ENCODE data around the gene PHAF1.

Gene PHAF1

DNA sequence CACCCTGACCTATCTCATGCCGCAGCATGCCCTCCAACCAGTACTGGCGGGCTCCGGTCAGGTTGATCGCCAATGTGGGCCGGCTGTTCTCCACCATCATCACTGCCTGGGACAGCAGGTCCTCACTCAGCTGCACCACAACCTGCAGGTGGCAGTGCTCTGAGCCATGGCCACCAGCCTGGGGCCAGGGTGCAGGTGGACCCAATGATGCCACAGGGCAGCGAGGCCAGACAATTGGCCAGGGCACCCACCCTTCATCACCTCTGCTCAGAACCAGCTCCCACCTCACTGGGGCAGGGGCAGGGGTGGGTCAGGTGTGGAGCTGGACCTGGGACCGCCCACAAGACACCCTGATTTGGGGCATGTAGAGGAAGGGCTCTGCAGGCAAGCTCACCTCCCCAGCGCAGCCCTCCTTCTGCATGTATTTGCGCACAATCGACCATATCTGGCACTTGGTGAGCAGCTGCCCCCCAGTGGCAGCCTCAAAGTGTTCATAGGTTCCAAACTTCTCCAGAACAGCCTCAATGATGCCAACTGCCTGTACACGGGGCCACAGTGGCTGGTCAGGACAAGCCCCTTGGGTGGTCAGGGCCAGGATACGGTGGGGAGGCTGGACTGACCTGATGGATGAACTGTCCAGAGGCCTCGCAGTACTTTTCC lies 69.8 kb downstream of the PHAF1 start:
- TF ChIP-seq EP300 (IDR thresholded peaks at IDR 0.05; ENCODE audit: borderline replicate concordance) (no peak), TCF12 (IDR thresholded peaks at IDR 0.05; ENCODE audit: low read depth) (no peak), RAD21 (IDR thresholded peaks at IDR 0.05; ENCODE audit: low read depth) (peak; percentile 24; the same call in 1 of the 2 replicates)
- TF ChIP-seq, protein P1, sequence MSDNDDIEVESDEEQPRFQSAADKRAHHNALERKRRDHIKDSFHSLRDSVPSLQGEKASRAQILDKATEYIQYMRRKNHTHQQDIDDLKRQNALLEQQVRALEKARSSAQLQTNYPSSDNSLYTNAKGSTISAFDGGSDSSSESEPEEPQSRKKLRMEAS (IDR thresholded peaks at IDR 0.05) = no peak

DNA sequence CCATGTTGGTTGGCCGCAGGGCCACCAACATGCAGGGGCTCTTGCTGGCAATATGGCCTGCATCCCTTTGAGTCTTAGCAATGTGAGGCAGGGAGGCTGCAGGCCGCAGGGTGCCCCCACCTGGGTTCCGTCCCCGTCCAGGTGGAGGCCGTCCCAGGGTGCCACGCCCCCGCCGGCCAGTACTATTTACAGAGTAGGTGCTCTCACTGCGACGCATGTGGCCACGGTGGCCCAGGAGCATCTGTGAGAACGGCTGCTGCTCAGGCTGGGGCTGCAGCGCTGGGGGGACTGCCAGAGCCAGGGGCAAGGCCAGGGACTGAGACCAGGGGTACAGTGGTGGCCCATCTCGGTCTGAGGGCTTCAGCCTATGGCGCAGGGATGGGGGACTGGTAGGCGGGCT lies 70.4 kb downstream of the PHAF1 start:
- TF ChIP-seq NFIC (IDR thresholded peaks at IDR 0.05) (no peak), CEBPB (IDR thresholded peaks at IDR 0.05) (no peak), RAD21 (IDR thresholded peaks at IDR 0.05; ENCODE audit: low read depth) (no peak), TEAD4 (IDR thresholded peaks at IDR 0.05) (no peak), CREB1 (IDR thresholded peaks at IDR 0.05; ENCODE audit: low read depth) (no peak), TCF12 (IDR thresholded peaks at IDR 0.05; ENCODE audit: low read depth) (no peak), EGR1 (IDR thresholded peaks at IDR 0.05) (no peak), YY1 (IDR thresholded peaks at IDR 0.05; ENCODE audit: low read depth) (no peak), EP300 (IDR thresholded peaks at IDR 0.05; ENCODE audit: borderline replicate concordance) (no peak), ZBTB7A (IDR thresholded peaks at IDR 0.05; ENCODE audit: low read depth) (no peak), TAF1 (IDR thresholded peaks at IDR 0.05; ENCODE audit: low read depth) (no peak)
- TF ChIP-seq, protein P2, sequence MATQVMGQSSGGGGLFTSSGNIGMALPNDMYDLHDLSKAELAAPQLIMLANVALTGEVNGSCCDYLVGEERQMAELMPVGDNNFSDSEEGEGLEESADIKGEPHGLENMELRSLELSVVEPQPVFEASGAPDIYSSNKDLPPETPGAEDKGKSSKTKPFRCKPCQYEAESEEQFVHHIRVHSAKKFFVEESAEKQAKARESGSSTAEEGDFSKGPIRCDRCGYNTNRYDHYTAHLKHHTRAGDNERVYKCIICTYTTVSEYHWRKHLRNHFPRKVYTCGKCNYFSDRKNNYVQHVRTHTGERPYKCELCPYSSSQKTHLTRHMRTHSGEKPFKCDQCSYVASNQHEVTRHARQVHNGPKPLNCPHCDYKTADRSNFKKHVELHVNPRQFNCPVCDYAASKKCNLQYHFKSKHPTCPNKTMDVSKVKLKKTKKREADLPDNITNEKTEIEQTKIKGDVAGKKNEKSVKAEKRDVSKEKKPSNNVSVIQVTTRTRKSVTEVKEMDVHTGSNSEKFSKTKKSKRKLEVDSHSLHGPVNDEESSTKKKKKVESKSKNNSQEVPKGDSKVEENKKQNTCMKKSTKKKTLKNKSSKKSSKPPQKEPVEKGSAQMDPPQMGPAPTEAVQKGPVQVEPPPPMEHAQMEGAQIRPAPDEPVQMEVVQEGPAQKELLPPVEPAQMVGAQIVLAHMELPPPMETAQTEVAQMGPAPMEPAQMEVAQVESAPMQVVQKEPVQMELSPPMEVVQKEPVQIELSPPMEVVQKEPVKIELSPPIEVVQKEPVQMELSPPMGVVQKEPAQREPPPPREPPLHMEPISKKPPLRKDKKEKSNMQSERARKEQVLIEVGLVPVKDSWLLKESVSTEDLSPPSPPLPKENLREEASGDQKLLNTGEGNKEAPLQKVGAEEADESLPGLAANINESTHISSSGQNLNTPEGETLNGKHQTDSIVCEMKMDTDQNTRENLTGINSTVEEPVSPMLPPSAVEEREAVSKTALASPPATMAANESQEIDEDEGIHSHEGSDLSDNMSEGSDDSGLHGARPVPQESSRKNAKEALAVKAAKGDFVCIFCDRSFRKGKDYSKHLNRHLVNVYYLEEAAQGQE (IDR thresholded peaks at IDR 0.05; ENCODE audit: low read depth) = no peak
- TF ChIP-seq, protein P1 (IDR thresholded peaks at IDR 0.05) = no peak
- TF ChIP-seq, protein P3, sequence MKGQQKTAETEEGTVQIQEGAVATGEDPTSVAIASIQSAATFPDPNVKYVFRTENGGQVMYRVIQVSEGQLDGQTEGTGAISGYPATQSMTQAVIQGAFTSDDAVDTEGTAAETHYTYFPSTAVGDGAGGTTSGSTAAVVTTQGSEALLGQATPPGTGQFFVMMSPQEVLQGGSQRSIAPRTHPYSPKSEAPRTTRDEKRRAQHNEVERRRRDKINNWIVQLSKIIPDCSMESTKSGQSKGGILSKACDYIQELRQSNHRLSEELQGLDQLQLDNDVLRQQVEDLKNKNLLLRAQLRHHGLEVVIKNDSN (IDR thresholded peaks at IDR 0.05) = no peak

DNA sequence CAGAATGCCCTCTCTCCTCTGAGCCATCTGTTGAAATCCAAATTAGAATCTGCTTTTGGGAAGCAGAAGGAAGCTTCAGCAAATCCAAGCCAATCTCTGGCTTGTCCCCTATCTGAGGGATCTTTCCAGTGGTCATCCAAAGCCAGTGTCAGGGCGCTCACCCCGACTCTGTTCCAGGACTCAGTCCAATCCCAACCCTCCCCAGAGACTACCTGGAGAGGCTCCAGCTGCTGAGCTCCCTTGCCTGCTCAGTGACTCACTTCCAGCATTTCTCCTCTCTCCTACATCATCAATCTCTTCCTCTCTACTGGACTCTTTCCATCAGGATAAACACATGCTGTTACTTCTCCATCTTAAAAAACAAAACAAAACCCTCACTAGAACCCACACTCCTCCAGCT lies 71.6 kb downstream of the PHAF1 start:
- TF ChIP-seq FOXM1 (IDR thresholded peaks at IDR 0.05; ENCODE audit: borderline replicate concordance, low read depth) = no peak
- no peak for TF ChIP-seq EP300 (IDR thresholded peaks at IDR 0.05; ENCODE audit: borderline replicate concordance)
- TF ChIP-seq RAD21 (IDR thresholded peaks at IDR 0.05; ENCODE audit: low read depth) = no peak
- TF ChIP-seq ZBTB7A (IDR thresholded peaks at IDR 0.05; ENCODE audit: low read depth) = no peak

DNA sequence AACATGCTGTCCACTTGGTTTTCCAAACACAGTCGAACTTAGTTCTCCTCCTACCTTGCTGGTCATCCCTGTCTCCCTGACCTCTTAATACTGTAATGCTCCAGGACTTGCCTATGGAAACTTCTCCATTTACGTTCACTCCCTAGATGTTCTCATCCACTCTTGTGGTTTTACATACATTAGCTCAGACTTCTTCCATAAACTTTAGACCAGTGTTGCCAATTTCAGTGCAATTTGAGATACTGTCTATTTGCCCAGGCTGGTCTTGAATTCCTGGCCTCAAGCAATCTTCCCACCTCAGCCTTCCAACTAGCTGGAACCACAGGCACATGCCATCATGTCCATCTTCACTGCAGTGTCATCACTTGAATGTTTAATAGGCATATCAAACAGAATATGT lies 72.5 kb downstream of the PHAF1 start:
- TF ChIP-seq EGR1 (IDR thresholded peaks at IDR 0.05) = no peak
- TF ChIP-seq CEBPB (IDR thresholded peaks at IDR 0.05) = no peak
- TF ChIP-seq RAD21 (IDR thresholded peaks at IDR 0.05; ENCODE audit: low read depth) = no peak
- no peak for TF ChIP-seq YY1 (IDR thresholded peaks at IDR 0.05; ENCODE audit: low read depth)
- TF ChIP-seq FOXM1 (IDR thresholded peaks at IDR 0.05; ENCODE audit: borderline replicate concordance, low read depth) = no peak
- no peak for TF ChIP-seq NFIC (IDR thresholded peaks at IDR 0.05)
- TF ChIP-seq ZBTB7A (IDR thresholded peaks at IDR 0.05; ENCODE audit: low read depth) = no peak
- TF ChIP-seq, protein P3 (IDR thresholded peaks at IDR 0.05) = no peak
- no peak for TF ChIP-seq CREB1 (IDR thresholded peaks at IDR 0.05; ENCODE audit: low read depth)
- TF ChIP-seq, protein P2 (IDR thresholded peaks at IDR 0.05; ENCODE audit: low read depth) = no peak
- TF ChIP-seq, protein P1 (IDR thresholded peaks at IDR 0.05) = no peak
- no peak for TF ChIP-seq TAF1 (IDR thresholded peaks at IDR 0.05; ENCODE audit: low read depth)
- TF ChIP-seq EP300 (IDR thresholded peaks at IDR 0.05; ENCODE audit: borderline replicate concordance) = no peak
- TF ChIP-seq TCF12 (IDR thresholded peaks at IDR 0.05; ENCODE audit: low read depth) = no peak
- no peak for TF ChIP-seq TEAD4 (IDR thresholded peaks at IDR 0.05)

DNA sequence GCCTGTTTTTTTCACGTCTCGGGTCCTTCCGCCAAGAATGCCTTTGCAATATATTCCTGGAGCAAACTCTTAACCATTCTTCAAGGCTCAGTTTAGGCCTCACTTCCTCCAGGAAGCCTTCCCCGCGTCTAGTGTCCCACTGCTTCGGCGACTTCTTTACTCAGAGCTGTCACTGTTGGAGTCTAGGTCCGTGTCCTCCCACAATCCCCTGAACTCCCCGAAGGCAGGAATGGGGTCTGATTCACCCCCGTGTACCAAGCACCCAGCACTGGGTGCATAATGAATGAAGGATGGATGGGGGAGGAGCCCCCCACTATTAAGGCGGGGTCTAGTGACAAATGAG lies 73.5 kb downstream of the PHAF1 start:
- TF ChIP-seq, protein P3 (IDR thresholded peaks at IDR 0.05) = no peak
- TF ChIP-seq CEBPB (IDR thresholded peaks at IDR 0.05) (no peak), NFIC (IDR thresholded peaks at IDR 0.05) (no peak), CREB1 (IDR thresholded peaks at IDR 0.05; ENCODE audit: low read depth) (no peak), YY1 (IDR thresholded peaks at IDR 0.05; ENCODE audit: low read depth) (no peak), EP300 (IDR thresholded peaks at IDR 0.05; ENCODE audit: borderline replicate concordance) (no peak), EGR1 (IDR thresholded peaks at IDR 0.05) (no peak), FOXM1 (IDR thresholded peaks at IDR 0.05; ENCODE audit: borderline replicate concordance, low read depth) (no peak), ZBTB7A (IDR thresholded peaks at IDR 0.05; ENCODE audit: low read depth) (no peak), TAF1 (IDR thresholded peaks at IDR 0.05; ENCODE audit: low read depth) (no peak), TCF12 (IDR thresholded peaks at IDR 0.05; ENCODE audit: low read depth) (no peak), RAD21 (IDR thresholded peaks at IDR 0.05; ENCODE audit: low read depth) (no peak)
- TF ChIP-seq, protein P2 (IDR thresholded peaks at IDR 0.05; ENCODE audit: low read depth) = no peak
- TF ChIP-seq, protein P1 (IDR thresholded peaks at IDR 0.05) = no peak

Measured in Ishikawa (cell line).